Activated naive CD8-positive, alpha-beta T cell (primary cell): ENCODE data around the gene BBS9.

ENCODE experiments used
- H3K27ac Mint-ChIP-seq: one replicate; pipeline ENCODE4 v1.8.0; 2021; ENCODE audit warnings: mixed read lengths
- H3K27me3 Mint-ChIP-seq: one replicate; pipeline ENCODE4 v1.8.0; 2021; ENCODE audit warnings: mixed read lengths
- H3K36me3 Mint-ChIP-seq: one replicate; pipeline ENCODE4 v1.8.0; 2021; ENCODE audit warnings: mixed read lengths
- H3K4me1 Mint-ChIP-seq: one replicate; pipeline ENCODE4 v1.8.0; 2021; ENCODE audit warnings: low read depth, mixed read lengths
- H3K4me3 Mint-ChIP-seq: one replicate; pipeline ENCODE4 v1.8.0; 2021; ENCODE audit warnings: mild to moderate bottlenecking, mixed read lengths
- H3K9me3 Mint-ChIP-seq: one replicate; pipeline ENCODE4 v1.8.0; 2021; ENCODE audit warnings: low read depth, mixed read lengths

BBS9 gene

DNA sequence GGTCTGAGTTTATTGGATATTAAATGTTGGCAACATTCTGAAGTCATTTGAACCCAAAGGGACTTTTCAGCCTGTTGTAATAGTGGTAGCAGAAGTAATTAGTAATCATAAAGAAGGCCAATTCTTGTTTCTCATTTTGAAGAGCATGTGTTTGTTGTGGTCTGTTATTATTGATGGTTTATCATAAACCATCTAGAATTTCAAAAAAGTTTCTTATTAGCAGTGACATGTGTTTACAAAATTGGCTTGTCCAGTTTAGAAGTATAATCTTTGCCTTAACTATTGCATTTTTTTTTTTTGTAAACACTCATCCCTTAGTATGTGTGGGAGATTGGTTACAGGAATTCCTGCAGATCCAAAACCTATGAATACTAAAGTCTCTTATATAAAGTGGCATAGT, 177.8 kb downstream of the BBS9 start:
- no peaks in the 10 kb centered on the region for H3K4me1 Mint-ChIP-seq
- H3K36me3 Mint-ChIP-seq: peaks cover 45% of the 10 kb centered on the region
- peaks cover 17% of the 10 kb centered on the region for H3K9me3 Mint-ChIP-seq
- H3K4me3 Mint-ChIP-seq: no peak overlapping the region
- H3K27ac Mint-ChIP-seq: no peak overlapping the region
- H3K27me3 Mint-ChIP-seq: no peaks in the 10 kb centered on the region

DNA sequence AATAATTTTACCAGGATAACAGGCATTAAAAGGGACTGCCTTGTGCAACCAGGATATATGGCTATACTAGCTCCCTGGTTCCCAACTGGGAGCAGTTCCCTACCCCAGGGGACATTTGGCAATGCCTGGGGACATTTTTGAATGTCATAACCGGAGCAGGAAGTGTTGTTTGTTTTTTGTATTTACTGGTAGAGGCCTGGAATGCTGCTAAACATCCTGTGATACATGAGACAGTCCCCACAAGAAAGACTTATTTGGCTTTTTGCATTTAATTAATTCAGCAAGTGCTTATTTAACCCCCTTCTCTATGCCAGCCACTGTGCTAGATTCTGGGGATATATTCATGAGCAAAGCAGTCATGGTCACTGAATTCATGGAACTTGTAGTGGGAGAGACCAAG, 181.2 kb downstream of the BBS9 start:
- H3K36me3 Mint-ChIP-seq: peaks cover 47% of the 10 kb centered on the region

DNA sequence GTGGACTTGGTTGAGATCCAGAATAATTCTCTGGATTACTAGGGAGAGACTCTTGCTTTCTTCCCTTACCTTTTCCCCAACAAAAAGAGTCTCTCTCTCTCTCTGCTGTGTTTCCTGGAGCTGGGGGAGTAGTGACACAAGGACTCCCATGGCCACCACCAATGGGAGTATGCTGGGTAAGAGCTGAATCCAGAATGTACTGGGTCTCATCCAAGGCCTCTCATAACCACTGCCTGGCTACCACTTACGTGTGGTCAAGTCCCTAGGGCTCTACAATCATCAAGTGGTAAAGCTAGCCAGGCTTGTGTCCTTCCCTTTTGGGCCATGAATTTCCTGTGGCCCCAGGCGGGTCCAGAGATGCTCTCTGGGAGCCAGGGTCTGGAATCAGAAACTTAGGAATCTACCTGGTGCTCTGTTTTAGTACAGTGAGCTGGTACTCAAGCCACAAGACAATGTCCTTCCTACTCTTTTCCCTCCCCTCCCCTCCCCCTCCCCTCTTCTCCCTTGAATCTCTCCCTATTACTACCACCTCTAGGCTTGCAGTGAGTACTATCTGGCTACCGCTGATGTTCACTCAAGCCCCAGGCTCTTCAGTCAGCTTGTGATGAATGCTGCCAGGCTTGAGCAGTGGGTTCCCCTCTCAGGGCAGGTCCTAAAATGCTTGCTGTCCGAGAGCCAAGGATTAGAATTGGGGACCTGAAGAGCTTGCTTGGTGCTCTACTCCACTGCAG, 196.6 kb downstream of the BBS9 start:
- peaks cover 47% of the 10 kb centered on the region for H3K36me3 Mint-ChIP-seq
- H3K27me3 Mint-ChIP-seq: no peaks in the 10 kb centered on the region
- H3K4me3 Mint-ChIP-seq: no peak overlapping the region
- no peak overlapping the region for H3K27ac Mint-ChIP-seq
- H3K9me3 Mint-ChIP-seq: peaks cover 26% of the 10 kb centered on the region
- H3K4me1 Mint-ChIP-seq: no peaks in the 10 kb centered on the region

More for the DNA sequence above, 181.2 kb downstream of the BBS9 start:
- Mint-ChIP-seq H3K4me1 (no peaks in the 10 kb centered on the region), H3K9me3 (peaks cover 14% of the 10 kb centered on the region), H3K27me3 (no peaks in the 10 kb centered on the region), H3K27ac (no peak overlapping the region), H3K4me3 (no peak overlapping the region)

DNA sequence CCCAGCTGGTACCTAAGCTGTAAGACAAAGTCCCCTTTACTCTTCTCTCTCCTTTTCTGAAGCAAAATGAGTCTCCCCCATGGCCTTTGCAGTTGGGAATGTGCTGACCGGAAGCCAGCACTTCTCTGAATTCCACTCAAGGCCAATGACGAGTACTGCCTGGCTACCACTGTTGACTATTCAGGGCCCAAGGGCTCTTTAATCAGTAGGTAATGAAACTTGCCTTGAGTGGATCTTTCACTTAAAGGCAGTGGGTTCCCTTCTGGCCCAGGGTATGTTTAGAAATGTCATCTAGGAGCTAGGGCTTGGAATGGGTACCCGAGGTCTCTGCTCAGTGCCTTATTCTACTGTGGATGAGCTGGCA, 197.1 kb downstream of the BBS9 start:
- no peaks in the 10 kb centered on the region for H3K4me1 Mint-ChIP-seq
- H3K36me3 Mint-ChIP-seq: peaks cover 43% of the 10 kb centered on the region
- no peaks in the 10 kb centered on the region for H3K27me3 Mint-ChIP-seq
- no peak overlapping the region for H3K27ac Mint-ChIP-seq
- peaks cover 22% of the 10 kb centered on the region for H3K9me3 Mint-ChIP-seq
- H3K4me3 Mint-ChIP-seq: no peak overlapping the region

DNA sequence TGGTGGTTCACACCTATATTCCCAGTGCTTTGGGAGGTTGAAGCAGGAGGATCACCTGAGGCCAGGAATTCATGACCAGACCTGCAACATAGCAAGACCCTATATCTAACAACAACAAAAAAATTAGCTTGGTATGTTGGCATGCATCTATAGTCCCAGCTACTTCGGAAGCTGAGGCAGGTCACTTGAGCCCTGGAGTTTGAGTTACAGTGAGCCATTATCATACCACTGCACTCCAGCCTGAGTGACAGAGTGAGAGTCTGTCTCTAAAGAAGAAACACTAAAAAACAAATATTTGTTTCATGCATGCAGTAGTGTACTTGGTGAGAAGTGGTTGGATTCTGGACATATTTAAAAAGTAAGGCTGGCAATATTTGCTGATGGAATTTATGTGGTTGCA, 198.1 kb downstream of the BBS9 start:
- H3K27me3 Mint-ChIP-seq: no peaks in the 10 kb centered on the region
- H3K27ac Mint-ChIP-seq: no peak overlapping the region
- H3K4me3 Mint-ChIP-seq: no peak overlapping the region
- H3K4me1 Mint-ChIP-seq: no peaks in the 10 kb centered on the region
- H3K36me3 Mint-ChIP-seq: peaks cover 37% of the 10 kb centered on the region
- peaks cover 20% of the 10 kb centered on the region for H3K9me3 Mint-ChIP-seq

DNA sequence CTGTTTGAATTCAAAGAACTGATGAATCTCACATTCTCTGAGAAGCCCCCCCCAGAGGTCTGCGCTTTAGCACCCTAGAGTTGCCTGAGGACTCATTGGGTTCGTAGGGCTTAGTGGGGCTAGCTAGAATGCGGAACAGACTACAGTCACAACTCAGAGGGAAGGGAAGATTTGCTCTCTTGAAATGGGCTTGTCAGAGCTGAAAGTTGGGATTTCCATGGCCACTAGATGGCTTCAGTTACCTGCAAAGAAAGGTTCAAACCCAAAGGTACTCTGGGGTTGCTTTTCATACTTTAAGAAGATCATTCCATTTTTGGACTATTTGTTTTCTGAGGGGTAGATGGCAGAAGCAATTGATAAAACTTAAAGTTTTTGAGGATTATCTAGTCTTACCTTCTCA, 205.0 kb downstream of the BBS9 start:
- H3K4me3 Mint-ChIP-seq: no peak overlapping the region
- H3K9me3 Mint-ChIP-seq: no peaks in the 10 kb centered on the region
- peaks cover 10% of the 10 kb centered on the region for H3K36me3 Mint-ChIP-seq
- H3K4me1 Mint-ChIP-seq: no peaks in the 10 kb centered on the region
- no peak overlapping the region for H3K27ac Mint-ChIP-seq
- H3K27me3 Mint-ChIP-seq: no peaks in the 10 kb centered on the region

DNA sequence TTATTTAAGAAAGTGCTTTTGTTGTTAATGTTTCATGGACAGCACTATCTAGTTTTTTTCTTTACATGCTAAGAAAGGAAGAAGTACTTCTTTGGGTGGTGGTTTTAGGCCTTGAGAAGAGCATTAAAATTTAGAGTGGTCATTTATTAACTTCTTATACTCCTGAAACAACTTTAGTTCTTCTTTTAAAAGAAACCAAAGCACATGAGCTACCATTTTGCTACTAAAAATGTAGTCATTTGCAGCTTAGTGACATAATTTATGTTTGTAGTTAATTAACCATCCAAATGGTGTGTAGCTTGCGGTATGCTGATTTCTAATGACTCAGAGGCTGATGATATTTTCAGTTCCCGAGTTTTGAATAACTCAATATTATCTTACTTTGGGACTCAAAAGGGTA, 207.5 kb downstream of the BBS9 start:
- no peak overlapping the region for H3K4me3 Mint-ChIP-seq
- peaks cover 13% of the 10 kb centered on the region for H3K36me3 Mint-ChIP-seq
- no peak overlapping the region for H3K27ac Mint-ChIP-seq
- no peaks in the 10 kb centered on the region for H3K9me3 Mint-ChIP-seq
- no peaks in the 10 kb centered on the region for H3K27me3 Mint-ChIP-seq
- no peaks in the 10 kb centered on the region for H3K4me1 Mint-ChIP-seq

DNA sequence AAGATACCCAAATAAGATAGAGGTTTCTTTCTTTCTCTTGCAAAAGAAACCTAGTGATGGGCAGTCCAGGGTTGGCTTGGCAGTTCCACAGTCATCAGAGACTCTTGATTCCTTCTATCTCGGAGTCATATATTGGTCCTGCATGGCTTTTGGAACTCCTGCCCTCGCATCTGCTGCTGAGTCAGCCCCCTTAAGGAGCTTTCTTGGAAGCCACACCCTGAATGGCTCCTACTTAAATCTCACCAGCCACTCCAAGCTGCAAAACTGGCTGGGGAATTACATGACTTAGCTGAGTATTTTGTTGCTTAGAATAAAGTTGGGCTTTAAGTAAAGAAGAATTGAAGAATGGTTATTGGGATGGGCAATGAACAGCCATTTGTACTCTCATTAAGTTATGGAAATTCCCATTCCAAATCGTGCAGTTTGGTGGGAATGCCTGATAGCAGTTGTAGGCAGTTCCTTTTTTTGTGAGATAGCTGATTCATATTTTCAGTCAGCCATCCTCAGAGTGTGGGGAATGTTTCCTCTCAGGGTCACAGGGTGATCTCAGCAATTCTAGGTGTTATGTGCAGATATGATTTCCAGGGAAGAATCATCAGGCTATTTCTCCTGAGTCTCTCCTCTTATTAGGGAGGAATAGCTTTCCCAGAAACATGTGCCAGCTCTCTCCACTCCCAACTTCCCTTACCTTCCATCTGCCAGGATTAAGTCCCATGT, 209.9 kb downstream of the BBS9 start:
- Mint-ChIP-seq H3K4me1 (no peaks in the 10 kb centered on the region), H3K36me3 (peaks cover 16% of the 10 kb centered on the region), H3K4me3 (no peak overlapping the region), H3K9me3 (no peaks in the 10 kb centered on the region), H3K27ac (no peak overlapping the region), H3K27me3 (no peaks in the 10 kb centered on the region)

DNA sequence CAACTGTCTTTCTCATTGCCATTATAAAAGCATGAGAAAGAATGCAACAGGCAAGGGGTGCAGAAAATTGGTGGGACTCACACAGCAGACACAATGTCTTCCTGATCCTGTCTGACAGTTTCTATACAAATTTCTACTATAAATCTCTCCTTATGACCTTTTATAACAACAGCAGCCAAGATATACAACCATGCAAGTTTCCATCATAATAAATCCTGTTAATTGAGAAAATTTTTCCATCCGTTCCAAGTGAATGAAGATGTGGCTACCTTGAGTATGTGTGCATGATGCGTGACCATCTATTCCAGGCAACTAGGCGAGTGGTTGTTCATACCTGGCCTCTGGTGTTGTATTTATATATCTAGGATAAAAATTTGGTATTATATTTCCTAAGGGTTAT, 216.7 kb downstream of the BBS9 start:
- Mint-ChIP-seq H3K4me1 (no peaks in the 10 kb centered on the region), H3K27ac (no peak overlapping the region), H3K4me3 (no peak overlapping the region)

DNA sequence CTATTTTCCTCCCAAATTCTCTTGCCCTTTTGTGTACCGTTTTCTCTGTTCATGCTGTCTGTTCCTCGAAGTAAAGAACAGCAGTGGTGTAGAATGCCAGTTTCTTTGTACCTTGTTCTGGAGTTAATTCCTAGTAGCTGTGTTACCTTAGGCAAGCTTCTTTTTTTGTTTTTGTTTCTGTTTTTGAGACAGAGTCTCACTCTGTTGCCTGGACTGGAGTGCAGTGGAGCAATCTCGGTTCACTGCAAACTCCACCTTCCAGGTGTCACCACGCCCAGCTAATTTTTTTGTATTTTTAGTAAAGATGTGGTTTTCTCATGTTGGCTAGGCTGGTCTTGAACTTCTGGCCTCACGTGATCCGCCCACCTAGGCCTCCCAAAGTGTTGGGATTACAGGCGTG, 221.2 kb downstream of the BBS9 start:
- no peaks in the 10 kb centered on the region for H3K4me1 Mint-ChIP-seq
- no peak overlapping the region for H3K4me3 Mint-ChIP-seq
- no peaks in the 10 kb centered on the region for H3K27me3 Mint-ChIP-seq
- no peak overlapping the region for H3K27ac Mint-ChIP-seq
- peaks cover 21% of the 10 kb centered on the region for H3K36me3 Mint-ChIP-seq
- no peaks in the 10 kb centered on the region for H3K9me3 Mint-ChIP-seq

More for the DNA sequence above, 216.7 kb downstream of the BBS9 start:
- H3K36me3 Mint-ChIP-seq: peaks cover 23% of the 10 kb centered on the region
- H3K9me3 Mint-ChIP-seq: no peaks in the 10 kb centered on the region
- no peaks in the 10 kb centered on the region for H3K27me3 Mint-ChIP-seq

DNA sequence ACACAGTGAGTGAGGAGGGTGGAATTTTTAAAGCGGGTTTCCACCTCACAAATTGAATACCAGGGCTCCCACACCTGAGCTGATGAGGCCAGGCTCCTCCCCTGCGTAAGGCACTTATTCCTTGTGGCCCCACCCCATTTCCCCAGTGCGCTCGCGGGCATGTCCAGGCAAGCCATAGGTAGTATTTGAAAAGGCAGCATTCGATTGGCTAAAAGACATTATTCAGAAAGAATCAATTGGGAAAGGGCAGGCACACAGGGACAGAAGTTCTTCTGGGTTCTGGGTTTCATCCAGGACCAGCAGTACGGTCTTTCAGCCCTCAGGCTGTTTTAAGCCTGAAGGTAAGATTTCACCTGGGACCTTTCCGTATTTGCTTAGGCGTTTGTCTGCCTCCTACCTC, 222.3 kb downstream of the BBS9 start:
- H3K9me3 Mint-ChIP-seq: no peaks in the 10 kb centered on the region
- H3K27me3 Mint-ChIP-seq: no peaks in the 10 kb centered on the region
- no peak overlapping the region for H3K4me3 Mint-ChIP-seq
- H3K36me3 Mint-ChIP-seq: peaks cover 21% of the 10 kb centered on the region
- H3K27ac Mint-ChIP-seq: no peak overlapping the region
- H3K4me1 Mint-ChIP-seq: no peaks in the 10 kb centered on the region

DNA sequence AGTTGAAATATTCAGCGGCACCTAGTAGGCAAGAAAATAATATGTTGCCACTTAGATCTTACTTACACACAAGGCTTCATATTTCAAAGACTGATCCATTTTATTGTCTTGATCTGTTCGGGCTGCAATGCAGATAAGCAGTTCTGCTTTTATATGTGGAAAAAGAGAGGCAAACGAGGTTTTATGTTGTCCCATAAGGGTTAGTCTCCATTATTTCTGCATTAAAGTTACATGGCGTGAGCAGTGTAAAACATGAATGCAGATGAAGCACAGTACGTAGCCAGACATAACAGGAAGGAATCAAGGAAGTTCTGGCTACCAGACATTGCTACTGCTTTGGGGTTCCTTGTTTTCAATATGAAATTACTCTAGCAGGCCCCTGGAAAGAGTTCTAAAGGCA, 224.8 kb downstream of the BBS9 start:
- Mint-ChIP-seq H3K27ac (no peak overlapping the region), H3K27me3 (no peaks in the 10 kb centered on the region), H3K9me3 (no peaks in the 10 kb centered on the region), H3K36me3 (peaks cover 16% of the 10 kb centered on the region), H3K4me3 (no peak overlapping the region), H3K4me1 (no peaks in the 10 kb centered on the region)

DNA sequence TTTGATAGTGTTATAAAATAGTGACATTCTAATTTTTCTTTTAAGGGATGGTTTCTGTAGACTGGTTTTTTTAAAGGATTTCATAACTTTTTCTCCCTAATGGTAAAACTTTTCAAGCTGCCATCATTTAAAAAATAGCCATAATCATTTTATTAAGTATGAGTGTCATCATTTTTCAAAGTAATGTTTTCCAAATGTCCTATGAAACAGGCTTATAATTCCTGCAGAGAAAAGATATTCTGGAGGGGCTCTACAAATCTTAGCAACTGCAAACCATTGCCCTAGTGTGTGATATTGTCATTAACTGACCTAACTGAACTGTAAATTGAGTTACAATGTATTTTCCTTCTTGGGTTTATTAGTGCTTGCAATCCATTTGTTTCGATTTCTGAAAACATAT, 226.0 kb downstream of the BBS9 start:
- Mint-ChIP-seq H3K27me3 (no peaks in the 10 kb centered on the region), H3K4me3 (no peak overlapping the region), H3K4me1 (no peaks in the 10 kb centered on the region), H3K27ac (no peak overlapping the region), H3K36me3 (peaks cover 11% of the 10 kb centered on the region), H3K9me3 (no peaks in the 10 kb centered on the region)

DNA sequence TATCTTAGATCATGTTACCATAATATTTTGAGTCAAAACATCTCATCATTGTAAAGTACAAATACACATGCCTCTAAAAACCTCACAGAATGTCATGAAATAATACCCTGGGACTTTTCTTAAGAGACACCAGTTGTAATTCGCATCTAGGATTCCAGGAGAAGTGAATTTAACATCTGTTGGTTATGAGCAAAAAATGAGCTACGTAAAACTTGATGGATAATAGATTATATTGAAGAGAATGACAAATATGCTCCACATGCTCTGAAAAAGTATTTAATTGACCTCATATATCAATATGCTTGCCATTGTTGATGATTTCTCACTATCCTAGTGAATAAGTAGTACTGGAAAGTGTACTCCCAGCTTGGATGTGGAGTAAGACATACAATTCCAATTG, 227.0 kb downstream of the BBS9 start:
- no peaks in the 10 kb centered on the region for H3K27me3 Mint-ChIP-seq
- H3K9me3 Mint-ChIP-seq: no peaks in the 10 kb centered on the region
- H3K4me3 Mint-ChIP-seq: no peak overlapping the region
- no peaks in the 10 kb centered on the region for H3K4me1 Mint-ChIP-seq
- H3K36me3 Mint-ChIP-seq: peaks cover 12% of the 10 kb centered on the region
- no peak overlapping the region for H3K27ac Mint-ChIP-seq

DNA sequence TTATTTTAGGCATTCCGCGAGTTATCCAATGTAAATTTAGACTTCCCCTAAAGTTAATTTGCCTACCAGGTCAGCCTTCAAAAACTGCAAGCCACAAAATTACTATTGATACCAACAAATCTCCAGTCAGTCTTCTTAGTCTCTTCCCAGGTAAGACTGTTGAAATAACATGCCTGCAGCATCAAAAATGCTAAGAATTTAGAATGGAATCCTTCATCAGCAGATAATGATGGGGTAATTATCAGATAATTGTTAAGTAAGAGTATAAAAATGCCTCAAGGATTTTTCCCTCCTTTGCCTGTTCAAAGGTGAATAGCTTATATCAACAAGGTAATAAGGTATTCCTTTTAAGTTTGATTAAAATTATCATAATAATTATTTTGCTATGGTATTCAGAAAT, 228.5 kb downstream of the BBS9 start:
- Mint-ChIP-seq H3K27ac (no peak overlapping the region), H3K27me3 (no peaks in the 10 kb centered on the region), H3K4me3 (no peak overlapping the region), H3K4me1 (no peaks in the 10 kb centered on the region), H3K36me3 (peaks cover 6% of the 10 kb centered on the region), H3K9me3 (no peaks in the 10 kb centered on the region)

DNA sequence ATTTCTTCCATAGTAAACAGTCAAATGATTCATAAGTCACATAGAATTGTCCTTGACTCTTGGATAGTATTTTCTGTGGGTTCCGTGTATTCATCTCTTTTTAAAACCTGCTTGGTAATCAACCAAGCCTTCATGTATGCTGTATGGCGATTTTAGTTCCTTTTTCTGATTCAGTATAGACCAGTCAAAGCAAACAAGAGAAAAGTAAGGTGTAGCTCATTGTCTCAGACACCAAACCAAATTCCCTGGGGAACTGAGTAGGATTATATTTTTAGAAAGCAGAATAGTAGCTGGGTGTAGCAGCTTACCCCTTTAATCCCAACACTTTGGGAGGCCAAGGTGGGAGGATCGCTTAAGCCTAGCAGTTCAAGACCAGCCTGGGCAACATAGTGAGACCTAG, 240.5 kb downstream of the BBS9 start:
- peaks cover 50% of the 10 kb centered on the region for H3K36me3 Mint-ChIP-seq
- H3K27ac Mint-ChIP-seq: no peak overlapping the region

More for the DNA sequence above, 240.5 kb downstream of the BBS9 start:
- Mint-ChIP-seq H3K4me3 (no peak overlapping the region), H3K27me3 (no peaks in the 10 kb centered on the region), H3K9me3 (no peaks in the 10 kb centered on the region), H3K4me1 (no peaks in the 10 kb centered on the region)
